Placental pericyte (primary cell): ENCODE measurements around the gene PRCC. TPM values are rescaled to one million over a fixed set of nuclear protein-coding genes. Genes with fewer than 3 reads are reported as not detected.

Experiments used
- total RNA-seq: library from RNA; depleted of rRNA; stranded (reverse); fragments of >200 nt; gene quantifications from 2 replicates; pipeline ENCODE4 v1.2.3, GENCODE V29; 2012

The PRCC gene, protein sequence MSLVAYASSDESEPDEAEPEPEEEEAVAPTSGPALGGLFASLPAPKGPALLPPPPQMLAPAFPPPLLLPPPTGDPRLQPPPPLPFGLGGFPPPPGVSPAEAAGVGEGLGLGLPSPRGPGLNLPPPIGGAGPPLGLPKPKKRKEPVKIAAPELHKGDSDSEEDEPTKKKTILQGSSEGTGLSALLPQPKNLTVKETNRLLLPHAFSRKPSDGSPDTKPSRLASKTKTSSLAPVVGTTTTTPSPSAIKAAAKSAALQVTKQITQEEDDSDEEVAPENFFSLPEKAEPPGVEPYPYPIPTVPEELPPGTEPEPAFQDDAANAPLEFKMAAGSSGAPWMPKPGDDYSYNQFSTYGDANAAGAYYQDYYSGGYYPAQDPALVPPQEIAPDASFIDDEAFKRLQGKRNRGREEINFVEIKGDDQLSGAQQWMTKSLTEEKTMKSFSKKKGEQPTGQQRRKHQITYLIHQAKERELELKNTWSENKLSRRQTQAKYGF
- 26.5 and 31.5 TPM in 2 replicates for total RNA-seq

DNA sequence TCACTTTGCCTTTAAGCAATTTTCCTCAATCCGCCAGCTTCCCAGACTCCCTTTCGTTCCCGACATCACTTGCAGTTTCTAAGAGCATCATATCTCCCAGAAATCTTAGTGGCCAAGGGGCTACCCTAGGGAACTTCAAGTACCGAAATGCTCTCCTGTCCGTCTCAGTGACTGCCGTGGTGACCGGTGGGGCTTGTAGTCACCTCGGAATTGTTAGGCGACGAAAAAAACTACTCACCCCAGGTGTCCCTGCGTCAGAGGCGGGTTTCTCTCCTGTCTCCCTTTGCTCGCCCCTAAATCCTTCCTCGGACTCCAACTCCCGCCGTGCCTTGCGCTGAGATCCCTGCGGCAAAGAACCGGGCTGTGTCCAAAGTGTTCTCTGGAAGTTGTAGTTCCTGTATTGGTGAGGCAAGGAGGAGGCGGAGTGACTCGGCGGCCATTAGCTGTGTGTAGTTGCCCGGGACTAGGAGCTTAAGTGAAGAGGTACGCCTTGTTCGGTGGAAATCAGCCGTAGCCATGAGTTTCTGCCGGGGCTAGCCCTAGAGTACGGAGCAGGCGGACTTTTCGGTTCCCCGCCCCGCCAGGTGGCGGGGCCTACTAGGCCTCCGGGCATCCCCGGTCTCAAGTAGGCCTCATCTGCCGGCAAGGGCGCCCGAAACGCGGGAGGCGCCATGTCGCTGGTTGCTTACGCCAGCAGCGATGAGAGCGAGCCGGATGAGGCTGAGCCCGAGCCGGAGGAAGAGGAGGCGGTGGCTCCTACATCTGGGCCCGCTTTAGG, at the start of gene PRCC:
PRCC (plus strand) TSS at position 435 of the 778 bp plus-strand sequence; CDS start at position 672, 237 bp downstream.

GRCh38 chr1:156727926-156728598, 39.3 kb upstream of the PRCC start, which contains the start of gene METTL25B:
TSS of gene METTL25B (plus strand) at chr1:156728469. CDS start at chr1:156729105, 636 bp downstream.

GRCh38 chr1:156728599-156729462, 38.5 kb upstream of the PRCC start, which contains the start of gene ISG20L2:
TSS of gene ISG20L2 (minus strand) at chr1:156728766. CDS start at chr1:156727652, 1,114 bp downstream.

DNA sequence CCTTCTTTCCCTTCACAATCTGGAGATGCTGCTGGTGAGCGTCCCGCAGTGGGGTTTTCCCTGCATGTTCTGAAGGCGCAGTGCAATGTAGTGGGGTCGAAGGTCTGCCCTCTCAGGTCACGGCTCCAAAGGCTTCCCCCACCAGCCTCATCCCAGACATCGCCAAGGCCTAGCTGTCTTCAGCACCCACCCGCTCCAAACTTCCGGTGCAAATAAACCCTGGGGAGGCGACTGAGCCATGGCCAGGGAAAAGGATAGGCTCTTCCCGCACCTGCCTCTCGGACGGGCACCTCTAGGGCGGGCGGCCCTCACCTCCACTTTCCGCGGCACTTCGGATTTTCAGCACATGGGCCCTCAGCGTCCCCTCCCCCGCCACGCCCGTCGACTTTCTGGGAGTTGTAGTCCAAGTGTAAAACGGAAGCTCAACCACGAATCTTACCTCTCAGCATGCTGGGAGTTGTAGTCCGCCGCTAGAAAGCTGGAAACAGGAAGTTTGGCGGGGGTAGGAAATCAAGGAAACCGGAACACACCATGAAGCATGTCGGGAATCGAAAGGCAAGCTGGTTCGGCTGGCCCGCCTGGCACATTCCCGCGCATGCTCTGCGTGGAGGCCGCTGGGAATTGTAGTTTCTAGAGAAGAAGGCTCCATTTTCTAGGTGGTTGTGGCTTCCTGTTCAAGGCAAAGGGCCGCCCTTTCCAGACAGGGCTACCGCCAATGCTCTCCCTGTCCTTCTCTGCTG, 26.4 kb upstream of the PRCC start, which contains the start of gene MRPL24:
MRPL24 (minus strand) TSS at position 348 of the 740 bp plus-strand sequence. CDS start 2,384 bp downstream, outside the sequence.

DNA sequence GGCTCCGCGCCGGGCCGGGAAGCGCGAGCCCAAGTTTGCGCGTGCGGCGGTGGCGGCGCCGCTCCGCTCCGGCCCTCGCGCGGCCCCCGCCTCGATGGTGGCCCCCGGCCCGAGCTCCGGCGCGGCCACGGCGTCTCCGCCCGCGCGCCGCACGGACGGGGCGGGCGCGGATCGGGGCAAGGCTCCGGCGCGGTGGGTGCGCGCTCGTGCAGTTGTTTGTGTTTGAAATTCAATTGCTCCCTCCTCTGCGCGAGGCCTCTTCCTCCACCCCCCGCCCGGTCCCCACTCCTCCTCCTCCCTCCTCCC, 15.9 kb upstream of the PRCC start, which contains the start of gene HDGF:
HDGF (minus strand) TSS at position 225 of the 306 bp plus-strand sequence. CDS start 246 bp downstream, outside the sequence.

GRCh38 chr1:156816561-156817328, 49.4 kb downstream of the PRCC start, which contains the start of gene SH2D2A:
TSS of gene SH2D2A (minus strand) at chr1:156816848. CDS start at chr1:156816708, 140 bp downstream.

Other genes with a start within 250 kb of the PRCC start
- gene IQGAP3, start 195.0 kb upstream of the PRCC start, total RNA-seq: 0.88 and 62.7 TPM in 2 replicates
- not detected in 2 replicates for gene TTC24, start 187.8 kb upstream of the PRCC start, total RNA-seq
- gene NAXE, start 175.8 kb upstream of the PRCC start, total RNA-seq: 41.8 and 56.4 TPM in 2 replicates
- 14.7 and 17.8 TPM in 2 replicates for gene GPATCH4, start 166.1 kb upstream of the PRCC start, total RNA-seq
- gene HAPLN2, start 148.1 kb upstream of the PRCC start, total RNA-seq: not detected in 2 replicates
- gene BCAN, start 125.4 kb upstream of the PRCC start, total RNA-seq: not detected in 2 replicates
- 2.0 and 69.7 TPM in 2 replicates for gene NES, start 90.1 kb upstream of the PRCC start, total RNA-seq
- 1.7 and 12.7 TPM in 2 replicates for gene CRABP2, start 62.0 kb upstream of the PRCC start, total RNA-seq
- 6.7 and 10.1 TPM in 2 replicates for gene METTL25B, start 39.1 kb upstream of the PRCC start, total RNA-seq
- gene ISG20L2, start 38.8 kb upstream of the PRCC start, total RNA-seq: 18.2 and 25.9 TPM in 2 replicates
- 20.6 and 37.7 TPM in 2 replicates for gene MRPL24, start 26.4 kb upstream of the PRCC start, total RNA-seq
- gene HDGF, start 15.9 kb upstream of the PRCC start, total RNA-seq: 225 and 327 TPM in 2 replicates
- gene SH2D2A, start 49.3 kb downstream of the PRCC start, total RNA-seq: 0.14 TPM in 1 of 2 replicates, not detected in the other
- gene INSRR, start 91.6 kb downstream of the PRCC start, total RNA-seq: not detected in 2 replicates
- gene NTRK1, start 93.3 kb downstream of the PRCC start, total RNA-seq: not detected in 2 replicates
- 10.1 and 16.2 TPM in 2 replicates for gene PEAR1, start 126.2 kb downstream of the PRCC start, total RNA-seq
- gene LRRC71, start 153.1 kb downstream of the PRCC start, total RNA-seq: 0.14 TPM in 1 of 2 replicates, not detected in the other